Measurements from ENCODE around the gene HDAC9.

The HDAC9 gene

GRCh38 chr7:18771834-18772566 is 276.5 kb downstream of the HDAC9 start:
- TF ChIP-seq CTCF (IDR thresholded peaks at IDR 0.05; ENCODE audit: low read depth, low read length), result no peak
- no peak overlapping the region for H3K4me3 ChIP-seq (ENCODE audit: low read depth, low read length)

GRCh38 chr7:18772567-18772965 is 277.0 kb downstream of the HDAC9 start:
- no peak for TF ChIP-seq CTCF (IDR thresholded peaks at IDR 0.05; ENCODE audit: low read depth, low read length)
- H3K4me3 ChIP-seq (ENCODE audit: low read depth, low read length), result no peak overlapping the region

GRCh38 chr7:18777314-18777713 is 281.8 kb downstream of the HDAC9 start:
- H3K4me3 ChIP-seq (ENCODE audit: low read depth, low read length), result no peak overlapping the region
- TF ChIP-seq CTCF (IDR thresholded peaks at IDR 0.05; ENCODE audit: low read depth, low read length), result no peak

- TF ChIP-seq CTCF (IDR thresholded peaks at IDR 0.05; ENCODE audit: low read depth, low read length), result no peak
- H3K4me3 ChIP-seq (ENCODE audit: low read depth, low read length), result no peak overlapping the region
Measured at GRCh38 chr7:18778594-18778993, 283.0 kb downstream of the HDAC9 start.

- H3K4me3 ChIP-seq (ENCODE audit: low read depth, low read length), result no peak overlapping the region
- no peak for TF ChIP-seq CTCF (IDR thresholded peaks at IDR 0.05; ENCODE audit: low read depth, low read length)
Measured at GRCh38 chr7:18780266-18780665, 284.7 kb downstream of the HDAC9 start.

- H3K4me3 ChIP-seq (ENCODE audit: low read depth, low read length), result no peak overlapping the region
- no peak for TF ChIP-seq CTCF (IDR thresholded peaks at IDR 0.05; ENCODE audit: low read depth, low read length)
Measured at GRCh38 chr7:18780938-18781337, 285.4 kb downstream of the HDAC9 start.

- TF ChIP-seq CTCF (IDR thresholded peaks at IDR 0.05; ENCODE audit: low read depth, low read length), result no peak
- no peak overlapping the region for H3K4me3 ChIP-seq (ENCODE audit: low read depth, low read length)
Measured at GRCh38 chr7:18786196-18786727, 290.7 kb downstream of the HDAC9 start.
